Measurements from ENCODE around the gene MAPT.
"Not testable (repeated sequence)": the region's sequence is repeated elsewhere in the genome, so short reads cannot be mapped to it uniquely, and the experiment has no call there.

Gene MAPT

DNA sequence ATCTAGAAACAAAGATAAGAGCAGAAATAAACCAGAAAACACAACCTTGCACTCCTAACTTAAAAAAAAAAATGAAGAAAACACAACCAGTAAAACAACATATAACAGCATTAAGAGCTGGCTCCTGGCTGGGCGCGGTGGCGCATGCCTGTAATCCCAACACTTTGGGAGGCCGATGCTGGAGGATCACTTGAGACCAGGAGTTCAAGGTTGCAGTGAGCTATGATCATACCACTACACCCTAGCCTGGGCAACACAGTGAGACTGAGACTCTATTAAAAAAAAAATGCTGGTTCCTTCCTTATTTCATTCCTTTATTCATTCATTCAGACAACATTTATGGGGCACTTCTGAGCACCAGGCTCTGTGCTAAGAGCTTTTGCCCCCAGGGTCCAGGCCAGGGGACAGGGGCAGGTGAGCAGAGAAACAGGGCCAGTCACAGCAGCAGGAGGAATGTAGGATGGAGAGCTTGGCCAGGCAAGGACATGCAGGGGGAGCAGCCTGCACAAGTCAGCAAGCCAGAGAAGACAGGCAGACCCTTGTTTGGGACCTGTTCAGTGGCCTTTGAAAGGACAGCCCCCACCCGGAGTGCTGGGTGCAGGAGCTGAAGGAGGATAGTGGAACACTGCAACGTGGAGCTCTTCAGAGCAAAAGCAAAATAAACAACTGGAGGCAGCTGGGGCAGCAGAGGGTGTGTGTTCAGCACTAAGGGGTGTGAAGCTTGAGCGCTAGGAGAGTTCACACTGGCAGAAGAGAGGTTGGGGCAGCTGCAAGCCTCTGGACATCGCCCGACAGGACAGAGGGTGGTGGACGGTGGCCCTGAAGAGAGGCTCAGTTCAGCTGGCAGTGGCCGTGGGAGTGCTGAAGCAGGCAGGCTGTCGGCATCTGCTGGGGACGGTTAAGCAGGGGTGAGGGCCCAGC lies 107.3 kb downstream of the MAPT start:
- Histone ChIP-seq H3K36me3 (ENCODE audit: control insufficient read depth, insufficient read depth, low read length) (no peaks in the 10 kb centered on the region), H3K9me3 (ENCODE audit: control insufficient read depth, insufficient read depth, low read length) (no peaks in the 10 kb centered on the region), H3K27ac (ENCODE audit: low read depth, low read length) (no peak overlapping the region), H3K4me3 (ENCODE audit: low read depth, low read length) (no peak overlapping the region), H3K9ac (ENCODE audit: low read depth, low read length) (no peak overlapping the region), H3K27me3 (ENCODE audit: control insufficient read depth, insufficient read depth, low read length) (no peaks in the 10 kb centered on the region), H3K4me1 (ENCODE audit: control insufficient read depth, insufficient read depth, low read length) (no peaks in the 10 kb centered on the region)

DNA sequence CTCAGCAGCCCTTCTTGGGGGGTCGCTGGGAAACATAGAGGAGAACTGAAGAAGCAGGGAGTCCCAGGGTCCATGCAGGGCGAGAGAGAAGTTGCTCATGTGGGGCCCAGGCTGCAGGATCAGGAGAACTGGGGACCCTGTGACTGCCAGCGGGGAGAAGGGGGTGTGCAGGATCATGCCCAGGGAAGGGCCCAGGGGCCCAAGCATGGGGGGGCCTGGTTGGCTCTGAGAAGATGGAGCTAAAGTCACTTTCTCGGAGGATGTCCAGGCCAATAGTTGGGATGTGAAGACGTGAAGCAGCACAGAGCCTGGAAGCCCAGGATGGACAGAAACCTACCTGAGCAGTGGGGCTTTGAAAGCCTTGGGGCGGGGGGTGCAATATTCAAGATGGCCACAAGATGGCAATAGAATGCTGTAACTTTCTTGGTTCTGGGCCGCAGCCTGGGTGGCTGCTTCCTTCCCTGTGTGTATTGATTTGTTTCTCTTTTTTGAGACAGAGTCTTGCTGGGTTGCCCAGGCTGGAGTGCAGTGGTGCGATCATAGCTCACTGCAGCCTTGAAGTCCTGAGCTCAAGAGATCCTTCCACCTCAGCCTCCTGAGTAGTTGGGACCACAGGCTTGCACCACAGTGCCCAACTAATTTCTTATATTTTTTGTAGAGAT lies 108.1 kb downstream of the MAPT start:
- H3K4me3 ChIP-seq (ENCODE audit: low read depth, low read length) = no peak overlapping the region
- H3K4me1 ChIP-seq (ENCODE audit: control insufficient read depth, insufficient read depth, low read length) = no peaks in the 10 kb centered on the region
- H3K27ac ChIP-seq (ENCODE audit: low read depth, low read length) = no peak overlapping the region
- no peaks in the 10 kb centered on the region for H3K27me3 ChIP-seq (ENCODE audit: control insufficient read depth, insufficient read depth, low read length)
- no peak overlapping the region for H3K9ac ChIP-seq (ENCODE audit: low read depth, low read length)
- H3K36me3 ChIP-seq (ENCODE audit: control insufficient read depth, insufficient read depth, low read length) = no peaks in the 10 kb centered on the region
- H3K9me3 ChIP-seq (ENCODE audit: control insufficient read depth, insufficient read depth, low read length) = no peaks in the 10 kb centered on the region

DNA sequence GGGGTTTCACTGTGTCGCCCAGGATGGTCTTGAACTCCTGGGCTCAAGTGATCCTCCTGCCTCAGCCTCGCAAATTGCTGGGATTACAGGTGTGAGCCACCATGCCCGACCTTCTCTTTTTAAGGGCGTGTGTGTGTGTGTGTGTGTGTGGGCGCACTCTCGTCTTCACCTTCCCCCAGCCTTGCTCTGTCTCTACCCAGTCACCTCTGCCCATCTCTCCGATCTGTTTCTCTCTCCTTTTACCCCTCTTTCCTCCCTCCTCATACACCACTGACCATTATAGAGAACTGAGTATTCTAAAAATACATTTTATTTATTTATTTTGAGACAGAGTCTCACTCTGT lies 108.6 kb downstream of the MAPT start:
- Histone ChIP-seq H3K9ac (ENCODE audit: low read depth, low read length) (no peak overlapping the region), H3K4me3 (ENCODE audit: low read depth, low read length) (no peak overlapping the region), H3K36me3 (ENCODE audit: control insufficient read depth, insufficient read depth, low read length) (no peaks in the 10 kb centered on the region), H3K27me3 (ENCODE audit: control insufficient read depth, insufficient read depth, low read length) (no peaks in the 10 kb centered on the region), H3K4me1 (ENCODE audit: control insufficient read depth, insufficient read depth, low read length) (no peaks in the 10 kb centered on the region), H3K27ac (ENCODE audit: low read depth, low read length) (no peak overlapping the region), H3K9me3 (ENCODE audit: control insufficient read depth, insufficient read depth, low read length) (no peaks in the 10 kb centered on the region)

DNA sequence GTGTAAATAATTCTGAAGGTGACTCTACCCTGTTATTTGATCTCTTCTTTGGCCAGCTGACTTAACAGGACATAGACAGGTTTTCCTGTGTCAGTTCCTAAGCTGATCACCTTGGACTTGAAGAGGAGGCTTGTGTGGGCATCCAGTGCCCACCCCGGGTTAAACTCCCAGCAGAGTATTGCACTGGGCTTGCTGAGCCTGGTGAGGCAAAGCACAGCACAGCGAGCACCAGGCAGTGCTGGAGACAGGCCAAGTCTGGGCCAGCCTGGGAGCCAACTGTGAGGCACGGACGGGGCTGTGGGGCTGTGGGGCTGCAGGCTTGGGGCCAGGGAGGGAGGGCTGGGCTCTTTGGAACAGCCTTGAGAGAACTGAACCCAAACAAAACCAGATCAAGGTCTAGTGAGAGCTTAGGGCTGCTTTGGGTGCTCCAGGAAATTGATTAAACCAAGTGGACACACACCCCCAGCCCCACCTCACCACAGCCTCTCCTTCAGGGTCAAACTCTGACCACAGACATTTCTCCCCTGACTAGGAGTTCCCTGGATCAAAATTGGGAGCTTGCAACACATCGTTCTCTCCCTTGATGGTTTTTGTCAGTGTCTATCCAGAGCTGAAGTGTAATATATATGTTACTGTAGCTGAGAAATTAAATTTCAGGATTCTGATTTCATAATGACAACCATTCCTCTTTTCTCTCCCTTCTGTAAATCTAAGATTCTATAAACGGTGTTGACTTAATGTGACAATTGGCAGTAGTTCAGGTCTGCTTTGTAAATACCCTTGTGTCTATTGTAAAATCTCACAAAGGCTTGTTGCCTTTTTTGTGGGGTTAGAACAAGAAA lies 109.8 kb downstream of the MAPT start:
- Histone ChIP-seq H3K36me3 (ENCODE audit: control insufficient read depth, insufficient read depth, low read length) (no peaks in the 10 kb centered on the region), H3K4me1 (ENCODE audit: control insufficient read depth, insufficient read depth, low read length) (no peaks in the 10 kb centered on the region), H3K9me3 (ENCODE audit: control insufficient read depth, insufficient read depth, low read length) (no peaks in the 10 kb centered on the region), H3K9ac (ENCODE audit: low read depth, low read length) (no peak overlapping the region), H3K27me3 (ENCODE audit: control insufficient read depth, insufficient read depth, low read length) (no peaks in the 10 kb centered on the region), H3K4me3 (ENCODE audit: low read depth, low read length) (no peak overlapping the region), H3K27ac (ENCODE audit: low read depth, low read length) (no peak overlapping the region)

- not testable (repeated sequence) for H3K4me3 ChIP-seq (ENCODE audit: low read depth, low read length); H3K9me3 ChIP-seq (ENCODE audit: control insufficient read depth, insufficient read depth, low read length); H3K27me3 ChIP-seq (ENCODE audit: control insufficient read depth, insufficient read depth, low read length); H3K9ac ChIP-seq (ENCODE audit: low read depth, low read length); H3K36me3 ChIP-seq (ENCODE audit: control insufficient read depth, insufficient read depth, low read length); H3K4me1 ChIP-seq (ENCODE audit: control insufficient read depth, insufficient read depth, low read length); H3K27ac ChIP-seq (ENCODE audit: low read depth, low read length)
Observed at GRCh38 chr17:46006082-46006481, 111.7 kb downstream of the MAPT start.

DNA sequence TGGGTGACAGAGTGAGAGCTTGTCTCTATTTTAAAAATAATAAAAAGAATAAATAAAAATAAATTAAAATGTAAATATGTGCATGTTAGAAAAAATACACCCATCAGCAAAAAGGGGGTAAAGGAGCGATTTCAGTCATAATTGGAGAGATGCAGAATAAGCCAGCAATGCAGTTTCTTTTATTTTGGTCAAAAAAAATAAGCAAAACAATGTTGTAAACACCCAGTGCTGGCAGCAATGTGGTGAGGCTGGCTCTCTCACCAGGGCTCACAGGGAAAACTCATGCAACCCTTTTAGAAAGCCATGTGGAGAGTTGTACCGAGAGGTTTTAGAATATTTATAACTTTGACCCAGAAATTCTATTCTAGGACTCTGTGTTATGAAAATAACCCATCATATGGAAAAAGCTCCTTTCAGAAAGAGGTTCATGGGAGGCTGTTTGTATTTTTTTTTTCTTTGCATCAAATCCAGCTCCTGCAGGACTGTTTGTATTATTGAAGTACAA lies 113.2 kb downstream of the MAPT start:
- no peak overlapping the region for H3K4me3 ChIP-seq (ENCODE audit: low read depth, low read length)
- H3K27me3 ChIP-seq (ENCODE audit: control insufficient read depth, insufficient read depth, low read length) = no peaks in the 10 kb centered on the region
- H3K36me3 ChIP-seq (ENCODE audit: control insufficient read depth, insufficient read depth, low read length) = no peaks in the 10 kb centered on the region
- H3K27ac ChIP-seq (ENCODE audit: low read depth, low read length) = no peak overlapping the region
- no peaks in the 10 kb centered on the region for H3K9me3 ChIP-seq (ENCODE audit: control insufficient read depth, insufficient read depth, low read length)
- no peaks in the 10 kb centered on the region for H3K4me1 ChIP-seq (ENCODE audit: control insufficient read depth, insufficient read depth, low read length)
- H3K9ac ChIP-seq (ENCODE audit: low read depth, low read length) = no peak overlapping the region

DNA sequence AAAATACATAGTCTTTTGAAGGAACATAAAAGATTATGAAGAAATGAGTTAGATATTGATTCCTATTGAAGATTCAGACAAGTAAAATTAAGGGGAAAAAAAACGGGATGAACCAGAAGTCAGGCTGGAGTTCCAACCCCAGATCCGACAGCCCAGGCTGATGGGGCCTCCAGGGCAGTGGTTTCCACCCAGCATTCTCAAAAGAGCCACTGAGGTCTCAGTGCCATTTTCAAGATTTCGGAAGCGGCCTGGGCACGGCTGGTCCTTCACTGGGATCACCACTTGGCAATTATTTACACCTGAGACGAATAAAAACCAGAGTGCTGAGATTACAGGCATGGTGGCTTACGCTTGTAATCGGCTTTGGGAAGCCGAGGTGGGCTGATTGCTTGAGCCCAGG lies 114.2 kb downstream of the MAPT start:
- Histone ChIP-seq H3K36me3 (ENCODE audit: control insufficient read depth, insufficient read depth, low read length) (no peaks in the 10 kb centered on the region), H3K9ac (ENCODE audit: low read depth, low read length) (no peak overlapping the region), H3K9me3 (ENCODE audit: control insufficient read depth, insufficient read depth, low read length) (no peaks in the 10 kb centered on the region), H3K4me1 (ENCODE audit: control insufficient read depth, insufficient read depth, low read length) (no peaks in the 10 kb centered on the region), H3K4me3 (ENCODE audit: low read depth, low read length) (no peak overlapping the region), H3K27ac (ENCODE audit: low read depth, low read length) (no peak overlapping the region), H3K27me3 (ENCODE audit: control insufficient read depth, insufficient read depth, low read length) (no peaks in the 10 kb centered on the region)

GRCh38 chr17:46009681-46010596 lies 115.6 kb downstream of the MAPT start:
- Histone ChIP-seq H3K36me3 (ENCODE audit: control insufficient read depth, insufficient read depth, low read length) (no peaks in the 10 kb centered on the region), H3K27me3 (ENCODE audit: control insufficient read depth, insufficient read depth, low read length) (no peaks in the 10 kb centered on the region), H3K4me1 (ENCODE audit: control insufficient read depth, insufficient read depth, low read length) (no peaks in the 10 kb centered on the region), H3K4me3 (ENCODE audit: low read depth, low read length) (no peak overlapping the region), H3K9me3 (ENCODE audit: control insufficient read depth, insufficient read depth, low read length) (no peaks in the 10 kb centered on the region), H3K9ac (ENCODE audit: low read depth, low read length) (no peak overlapping the region), H3K27ac (ENCODE audit: low read depth, low read length) (no peak overlapping the region)

- Histone ChIP-seq H3K9me3 (ENCODE audit: control insufficient read depth, insufficient read depth, low read length) (no peaks in the 10 kb centered on the region), H3K27ac (ENCODE audit: low read depth, low read length) (no peak overlapping the region), H3K4me1 (ENCODE audit: control insufficient read depth, insufficient read depth, low read length) (no peaks in the 10 kb centered on the region), H3K9ac (ENCODE audit: low read depth, low read length) (no peak overlapping the region), H3K4me3 (ENCODE audit: low read depth, low read length) (no peak overlapping the region), H3K27me3 (ENCODE audit: control insufficient read depth, insufficient read depth, low read length) (no peaks in the 10 kb centered on the region), H3K36me3 (ENCODE audit: control insufficient read depth, insufficient read depth, low read length) (no peaks in the 10 kb centered on the region)
Observed at GRCh38 chr17:46010597-46011186, 116.3 kb downstream of the MAPT start.
